Right lobe of liver (tissue), 4 donors: Measurements from ENCODE around the gene EFNA3.

Experiments used
- CTCF ChIP-seq, 4 donors: fragments of 200-600 bp in 3 of 4; fragments of 450-650 bp in 1 of 4; IDR thresholded peaks; one replicate each; pipeline versions ENCODE4 v1.5.1 to v1.8.0; 2016 to 2022; ENCODE audit warnings: antibody characterized with exemption in 4 of 4, mild to moderate bottlenecking in 2 of 4
- POLR2A ChIP-seq: fragments of 450-650 bp; IDR thresholded peaks from one replicate; pipeline ENCODE4 v1.6.1; 2017; ENCODE audit warnings: antibody characterized with exemption, mild to moderate bottlenecking
- donor health status: DM: no; HTN: no; CAD: no.
- donor health status: DM: no; HTN: no; CAD: no.
- donor health status: DM: no; HTN: yes; CAD: no.

GRCh38 chr1:155131856-155132255 lies 53.2 kb downstream of the EFNA3 start:
- TF ChIP-seq CTCF (IDR thresholded peaks at IDR 0.05) (no peak), POLR2A (no peak)
